Fibroblast of gingiva (primary cell): ENCODE data around the gene UROD.

Source experiments
- DNase-seq: peaks from one replicate; pipeline ENCODE4 v3.0.0-alpha.2; 2011; ENCODE audit warnings: low read depth

UROD gene

DNA sequence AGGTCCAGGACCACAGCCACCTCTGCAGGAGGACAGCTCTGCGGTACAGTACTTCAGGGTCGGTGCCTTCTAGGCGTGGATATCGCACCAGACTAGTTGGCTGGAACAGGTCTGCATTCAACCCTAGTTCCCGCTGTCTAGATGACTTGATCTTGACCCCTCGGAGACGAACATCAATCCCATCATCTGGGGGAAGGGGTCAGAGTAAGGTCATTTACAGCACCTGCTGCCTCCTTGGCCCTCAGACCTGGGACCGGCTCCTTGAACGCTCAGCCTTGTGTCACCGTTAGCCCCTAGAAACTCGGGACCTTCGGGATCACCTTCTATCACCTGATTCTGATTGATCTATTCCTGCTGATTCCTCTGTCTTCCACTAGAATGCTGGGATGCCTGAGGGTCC lies 3.5 kb upstream of the UROD start:
- no peak for DNase-seq

- no peak for DNase-seq
Observed at GRCh38 chr1:45009296-45009865, 2.7 kb upstream of the UROD start.

DNA sequence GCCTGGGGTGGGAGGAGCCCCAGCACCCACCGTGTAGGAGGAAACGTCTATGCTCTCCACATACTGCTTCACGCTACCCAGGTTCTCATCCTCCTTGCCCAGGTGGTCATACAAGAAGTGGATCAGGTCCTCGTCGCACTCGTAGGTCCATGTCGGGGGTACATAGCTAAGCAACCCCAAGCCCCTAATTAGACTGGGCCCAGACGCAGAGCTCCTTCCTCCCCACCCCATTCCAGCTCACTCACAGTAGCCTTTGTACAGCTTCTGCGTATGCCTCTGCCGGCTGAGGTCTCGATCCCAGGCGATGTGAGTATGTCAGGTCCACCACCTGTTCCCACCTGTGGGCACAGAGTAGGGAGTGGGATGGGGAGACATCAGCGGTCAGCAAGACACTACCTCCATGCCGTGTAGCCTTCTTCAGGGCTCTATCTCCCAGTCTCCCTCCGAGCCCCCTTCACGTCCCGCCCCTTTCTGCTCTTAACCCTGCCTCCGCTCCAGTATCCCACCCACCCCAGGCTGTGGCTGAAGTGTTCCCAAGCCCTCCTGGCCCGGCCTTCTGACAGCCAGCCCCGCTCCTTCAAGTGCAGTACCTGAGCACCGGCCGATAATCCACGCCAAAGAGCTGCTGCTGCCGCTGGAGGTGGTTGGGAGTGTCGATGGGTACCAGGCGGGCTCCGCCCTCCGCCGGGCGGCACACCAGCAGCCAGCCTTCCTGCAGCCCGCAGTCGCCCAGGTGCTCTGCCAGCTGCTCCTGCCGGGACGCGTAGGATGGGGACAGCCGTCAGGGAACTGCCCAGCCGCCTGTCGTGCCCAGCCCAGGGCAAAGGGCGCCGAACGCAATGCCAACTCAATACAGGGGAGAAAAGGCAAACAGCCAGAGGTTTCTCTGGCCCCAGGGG lies 1.8 kb upstream of the UROD start:
- DNase-seq = no peak

- peak; percentile 68 for DNase-seq
Observed at GRCh38 chr1:45010855-45011811, 921 bp upstream of the UROD start, which contains the start of gene HECTD3. HECTD3 (minus strand) TSS chr1:45011324; CDS start chr1:45011257, 67 bp downstream.

DNA sequence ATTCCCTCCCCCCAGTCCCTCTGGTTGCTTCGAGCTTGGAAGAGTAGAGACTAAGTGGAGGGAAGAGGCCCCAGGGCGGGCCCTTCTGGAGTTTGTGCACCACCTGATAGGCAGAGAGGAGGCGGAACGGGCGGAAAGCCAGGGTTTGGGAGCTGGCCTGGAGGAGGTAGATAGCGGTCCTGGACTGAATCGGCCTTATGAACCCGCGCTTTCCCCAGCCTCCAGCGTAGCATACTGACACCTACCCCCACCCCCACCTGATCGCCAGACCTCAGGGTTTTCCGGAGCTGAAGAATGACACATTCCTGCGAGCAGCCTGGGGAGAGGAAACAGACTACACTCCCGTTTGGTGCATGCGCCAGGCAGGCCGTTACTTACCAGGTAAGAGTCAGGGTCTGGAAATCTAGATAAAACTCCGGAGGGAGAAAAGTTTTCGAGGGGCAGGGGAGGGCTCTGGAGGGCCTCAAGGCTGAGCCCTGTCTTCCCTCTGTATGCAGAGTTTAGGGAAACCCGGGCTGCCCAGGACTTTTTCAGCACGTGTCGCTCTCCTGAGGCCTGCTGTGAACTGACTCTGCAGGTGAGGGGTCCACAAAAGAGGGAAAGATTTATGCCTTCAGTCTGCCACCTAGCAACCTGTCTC lies 705 bp downstream of the UROD start:
- peak; percentile 62 for DNase-seq

DNA sequence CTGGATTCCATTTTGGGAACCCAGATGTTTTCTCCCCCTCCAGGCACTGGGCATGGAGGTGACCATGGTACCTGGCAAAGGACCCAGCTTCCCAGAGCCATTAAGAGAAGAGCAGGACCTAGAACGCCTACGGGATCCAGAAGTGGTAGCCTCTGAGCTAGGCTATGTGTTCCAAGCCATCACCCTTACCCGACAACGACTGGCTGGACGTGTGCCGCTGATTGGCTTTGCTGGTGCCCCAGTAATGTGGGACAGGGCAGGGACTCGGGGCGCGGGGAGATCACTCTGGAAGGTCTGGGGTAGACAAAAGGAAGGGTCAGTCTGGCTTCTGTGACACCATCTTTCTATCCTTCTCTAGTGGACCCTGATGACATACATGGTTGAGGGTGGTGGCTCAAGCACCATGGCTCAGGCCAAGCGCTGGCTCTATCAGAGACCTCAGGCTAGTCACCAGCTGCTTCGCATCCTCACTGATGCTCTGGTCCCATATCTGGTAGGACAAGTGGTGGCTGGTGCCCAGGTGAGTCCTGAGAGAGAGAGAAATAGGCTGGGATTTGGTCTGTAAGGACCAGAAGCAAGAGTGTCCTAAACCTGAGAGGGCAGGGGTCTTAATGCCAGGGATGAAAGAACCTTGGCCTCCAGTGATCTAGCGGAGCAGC lies 1.6 kb downstream of the UROD start:
- DNase-seq = no peak

- peak; percentile 90 for DNase-seq
Observed at GRCh38 chr1:45014321-45015028, 2.4 kb downstream of the UROD start.

DNA sequence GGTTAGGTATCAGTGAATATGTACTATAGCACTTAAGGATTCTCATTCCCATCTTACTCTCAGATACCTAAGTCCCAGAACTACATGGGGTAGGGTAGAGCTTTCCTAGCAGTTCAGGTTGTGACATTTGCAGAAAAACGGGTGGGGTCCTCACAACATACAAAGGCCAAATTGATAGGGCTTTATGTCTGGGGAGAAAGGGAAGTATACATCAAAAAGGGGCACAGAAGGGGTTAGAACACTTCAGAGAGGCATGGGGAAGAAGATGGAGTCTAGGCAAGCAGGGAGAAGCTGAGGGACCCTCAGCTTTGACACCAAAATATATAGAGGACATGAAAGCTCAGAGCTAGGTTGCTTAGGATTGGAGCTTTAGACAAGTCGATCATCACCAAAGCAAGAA lies 3.6 kb downstream of the UROD start:
- no peak for DNase-seq

GRCh38 chr1:45016090-45016697 lies 4.1 kb downstream of the UROD start:
- DNase-seq = no peak

- DNase-seq = no peak
Observed at GRCh38 chr1:45016767-45017166, 4.7 kb downstream of the UROD start.

- DNase-seq = peak; percentile 42
Observed at GRCh38 chr1:45018599-45019230, 6.7 kb downstream of the UROD start.

DNA sequence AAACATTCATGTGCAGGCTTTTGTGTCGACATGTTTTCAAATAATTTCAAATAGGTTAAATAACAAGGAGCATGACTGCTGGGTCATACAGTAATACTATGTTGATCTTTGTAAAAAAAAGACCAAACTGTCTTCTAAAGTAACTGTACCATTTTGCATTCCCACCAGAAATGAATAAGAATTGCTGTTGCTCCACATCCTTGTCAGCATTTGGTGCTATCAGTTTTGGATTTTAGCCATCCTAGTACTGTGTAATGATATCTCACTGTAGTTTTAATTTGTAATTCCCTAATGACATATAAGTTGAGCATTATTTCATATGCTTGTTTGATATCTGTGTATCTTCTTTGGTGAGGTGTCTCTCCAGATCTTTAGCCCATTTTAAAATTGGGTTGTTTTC lies 11.6 kb downstream of the UROD start:
- DNase-seq = no peak

DNA sequence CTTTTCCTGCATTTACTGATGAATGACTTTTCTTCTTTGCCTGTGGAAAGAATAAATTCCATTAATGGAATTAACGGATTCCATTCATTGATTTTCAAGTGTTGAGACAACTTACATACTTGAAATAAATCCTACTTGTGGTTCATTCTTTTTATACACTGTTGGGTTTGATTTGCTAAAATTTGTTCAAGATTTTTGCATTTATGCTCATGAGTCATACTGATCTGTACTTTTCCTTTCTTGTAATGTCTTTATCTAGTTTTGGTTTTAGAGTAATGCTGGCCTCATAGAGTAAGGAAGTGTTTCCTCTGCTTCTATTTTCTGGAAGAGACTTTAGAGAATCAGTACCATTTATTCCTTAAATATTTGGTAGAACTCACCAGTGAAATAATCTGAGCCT lies 14.4 kb downstream of the UROD start:
- DNase-seq = peak; percentile 35

DNA sequence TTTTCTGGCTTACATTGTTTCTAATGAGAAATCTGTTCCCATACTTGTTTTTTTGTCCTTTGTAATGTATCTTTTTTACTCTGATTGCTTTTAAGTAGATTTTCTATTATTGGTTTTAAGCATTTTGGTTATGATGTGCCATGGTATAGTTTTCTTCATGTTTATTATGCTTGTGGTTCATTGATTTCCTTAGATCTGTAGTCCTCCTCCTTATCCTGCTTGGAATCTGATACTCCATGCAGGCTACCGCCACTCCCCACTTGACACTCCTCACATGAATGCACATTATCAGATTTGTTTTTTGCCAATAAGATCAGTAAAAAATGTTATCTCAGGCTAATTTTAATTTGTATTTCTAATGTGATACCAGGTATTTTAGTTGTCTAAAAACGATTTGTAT lies 20.8 kb downstream of the UROD start:
- DNase-seq = no peak

DNA sequence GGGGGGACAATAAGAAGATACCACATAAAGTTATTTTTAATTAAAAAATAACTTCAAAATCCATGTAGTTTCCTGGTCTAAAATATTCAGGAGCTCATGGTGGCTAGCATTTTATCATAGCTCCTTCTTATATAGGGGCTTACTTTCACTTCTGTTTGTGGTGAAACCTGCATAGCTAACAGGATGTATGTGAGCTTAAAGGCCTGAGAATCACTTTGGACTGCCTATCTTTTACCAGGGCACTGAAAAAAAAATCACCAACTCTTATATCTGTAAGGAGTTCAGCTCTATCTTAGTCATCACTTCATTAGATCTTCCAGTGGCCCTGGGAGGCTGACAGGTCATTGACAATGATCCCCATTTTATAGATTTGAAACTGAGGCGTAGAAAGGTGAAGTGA lies 21.3 kb downstream of the UROD start:
- no peak for DNase-seq

DNA sequence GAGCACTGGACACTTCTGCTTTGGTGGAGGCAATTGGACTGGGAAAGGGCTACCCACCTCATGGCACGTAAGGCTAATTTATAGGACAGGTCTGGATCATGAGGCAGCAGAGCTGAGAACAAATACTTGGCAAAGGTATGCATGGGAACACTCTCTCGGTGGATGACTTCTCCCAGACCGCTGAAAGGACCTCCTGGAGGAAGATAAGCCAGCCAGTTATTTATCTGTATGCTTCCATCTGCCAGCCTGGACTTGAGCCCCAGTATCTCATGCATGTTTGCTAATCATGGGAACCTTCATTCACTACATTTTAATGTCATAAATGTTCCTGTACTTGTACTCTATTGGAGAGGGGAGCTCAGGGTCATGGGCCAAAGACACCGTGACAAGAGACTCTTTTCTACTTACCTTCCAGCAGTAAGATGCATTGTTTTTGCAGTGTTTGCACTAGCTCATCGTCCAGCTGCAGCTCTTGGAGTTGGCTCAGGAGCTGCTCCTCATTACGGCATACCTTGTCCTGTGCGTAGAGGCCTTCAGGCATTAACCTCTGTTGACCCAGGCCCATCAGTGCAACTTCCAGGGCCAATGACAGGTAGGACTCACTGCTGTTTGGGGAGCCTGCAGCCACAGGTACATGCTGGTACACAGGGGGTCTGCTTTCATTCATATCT lies 23.7 kb downstream of the UROD start:
- no peak for DNase-seq

GRCh38 chr1:45037456-45037855 lies 25.4 kb downstream of the UROD start:
- DNase-seq = no peak

DNA sequence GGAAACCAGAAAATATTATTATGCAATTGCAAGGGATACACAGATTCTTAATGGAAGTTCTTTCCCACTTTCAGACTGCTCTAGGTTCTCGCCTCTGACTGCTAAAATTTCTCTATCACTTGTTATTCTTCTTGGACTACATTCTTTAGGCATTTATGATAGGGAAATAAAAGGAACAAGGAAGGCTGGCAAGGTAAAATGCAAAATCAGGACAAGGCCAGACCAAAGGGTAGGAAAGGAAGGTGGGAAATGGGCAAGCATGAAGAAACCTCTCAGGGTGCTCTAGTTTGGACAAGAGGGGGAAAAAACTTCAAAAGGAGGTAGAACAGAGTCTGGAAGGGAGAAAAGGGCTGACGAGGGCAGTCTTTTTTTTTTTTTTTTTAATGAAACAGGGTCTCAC lies 26.2 kb downstream of the UROD start:
- DNase-seq = no peak

DNA sequence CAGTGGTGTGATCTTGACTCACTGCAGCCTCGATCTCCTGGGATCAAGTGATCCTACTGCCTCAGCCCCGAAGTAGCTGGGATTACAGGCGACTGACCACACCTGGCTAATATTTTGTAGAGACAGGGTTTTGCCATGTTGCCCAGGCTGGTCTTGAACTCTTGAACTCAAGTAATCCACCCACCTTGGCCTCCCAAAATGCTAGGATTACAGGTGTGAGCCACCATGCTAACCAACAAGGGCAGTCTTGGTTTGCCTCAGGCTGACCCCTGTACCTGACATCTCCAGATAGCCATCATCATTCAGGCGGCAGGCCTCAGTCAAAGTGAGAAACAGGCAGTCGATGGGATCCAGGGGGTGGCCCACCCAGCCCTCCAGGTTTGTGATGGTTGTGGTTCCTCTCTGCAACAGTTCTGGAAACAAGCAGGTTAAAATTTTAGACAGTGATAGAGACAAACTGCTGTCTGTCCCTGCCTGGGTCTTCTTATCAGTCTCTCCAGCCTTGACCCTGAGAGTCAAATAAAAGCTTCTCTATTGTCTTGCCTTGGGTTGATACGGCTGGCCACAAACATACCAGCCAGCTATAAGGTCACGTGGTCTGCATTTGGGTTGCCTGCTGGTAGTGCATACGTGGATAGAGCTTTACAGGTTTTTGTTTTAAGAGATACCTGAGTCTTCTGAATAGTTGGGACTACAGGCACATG lies 26.8 kb downstream of the UROD start:
- DNase-seq = no peak
